NOMO-1 treated with dmso at 0.1 percent for 144 hours (cell line): ENCODE results near the gene IGF2BP2.
"Not testable (repeated sequence)": the region's sequence is repeated elsewhere in the genome, so short reads cannot be mapped to it uniquely, and the experiment has no call there.

Source experiments
- DNase-seq: peaks from one replicate; lab custom pipeline; 2025; ENCODE audit not compliant: unreplicated experiment; lab: John Stamatoyannopoulos, UW

IGF2BP2 gene

DNA sequence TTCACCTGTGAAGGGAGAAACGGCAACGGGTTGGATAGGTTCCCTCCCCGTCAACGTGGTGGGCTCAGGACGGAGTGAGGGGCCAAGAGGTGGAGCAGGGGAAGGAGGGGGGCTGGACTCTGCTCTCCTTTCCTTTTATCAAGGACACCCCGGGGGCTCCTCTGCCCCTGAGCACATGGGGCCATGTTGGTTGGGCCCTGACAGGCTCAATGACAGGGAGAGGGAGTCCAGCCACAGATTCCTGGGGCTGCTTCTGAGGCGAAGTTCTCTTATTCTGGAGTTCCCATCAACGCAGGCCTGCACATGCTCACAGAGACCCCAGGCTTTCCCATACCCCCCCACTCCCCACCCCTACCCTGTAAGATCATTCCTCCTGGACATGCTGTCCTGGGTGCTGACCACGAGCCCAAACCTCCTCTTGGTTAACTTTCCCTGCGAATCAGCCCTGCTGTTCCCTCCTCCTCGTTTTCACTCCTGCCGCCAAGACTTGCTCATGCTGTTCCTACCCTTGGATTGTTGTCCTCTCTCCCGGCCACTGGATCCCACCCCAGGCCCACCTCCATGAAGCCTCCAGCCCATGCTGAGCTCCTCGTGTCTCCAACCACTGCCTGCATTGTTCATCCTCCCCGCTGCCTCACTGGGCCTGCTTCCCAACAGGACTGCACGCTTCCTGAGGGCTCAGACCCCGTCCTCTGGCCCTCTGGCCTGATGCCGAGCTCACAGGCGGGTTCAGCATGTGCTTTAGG, 177.5 kb downstream of the IGF2BP2 start:
- no peak for DNase-seq

DNA sequence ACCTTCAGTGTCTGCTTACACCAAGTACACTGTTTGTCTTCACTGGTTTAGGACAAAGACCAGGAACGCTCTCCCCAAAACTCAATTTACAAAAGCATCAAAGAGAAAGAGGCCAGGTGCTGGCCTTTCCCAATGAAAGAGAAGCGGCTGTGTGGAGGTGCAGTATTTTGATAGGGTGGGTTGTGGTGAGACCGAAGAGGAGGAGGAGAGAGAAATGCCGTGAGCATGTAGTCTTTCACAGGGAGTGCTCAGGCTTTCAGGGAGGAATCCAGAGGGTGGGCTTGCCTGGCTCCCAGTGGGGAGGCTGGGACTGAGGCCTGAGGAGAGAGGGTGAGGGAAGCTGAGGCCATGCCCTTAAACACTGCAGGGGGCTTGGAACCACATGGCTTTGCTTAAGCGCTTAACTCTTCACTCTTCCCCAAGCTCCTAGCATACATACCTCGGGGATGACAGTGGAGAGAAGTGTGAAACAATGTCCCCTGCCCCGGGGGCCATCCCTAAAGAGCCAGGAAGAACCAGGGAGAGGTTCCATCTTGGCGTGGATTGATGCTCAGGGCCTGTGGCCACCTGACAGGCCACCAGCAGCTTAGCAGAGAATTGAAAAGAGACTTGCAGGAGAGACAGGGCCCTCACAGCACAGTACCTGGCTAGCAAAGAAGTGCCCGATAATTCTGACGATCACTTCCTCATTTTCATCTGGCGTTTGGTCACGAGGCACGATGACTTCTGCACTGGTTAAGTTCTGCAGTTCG, 178.3 kb downstream of the IGF2BP2 start:
- no peak for DNase-seq

DNA sequence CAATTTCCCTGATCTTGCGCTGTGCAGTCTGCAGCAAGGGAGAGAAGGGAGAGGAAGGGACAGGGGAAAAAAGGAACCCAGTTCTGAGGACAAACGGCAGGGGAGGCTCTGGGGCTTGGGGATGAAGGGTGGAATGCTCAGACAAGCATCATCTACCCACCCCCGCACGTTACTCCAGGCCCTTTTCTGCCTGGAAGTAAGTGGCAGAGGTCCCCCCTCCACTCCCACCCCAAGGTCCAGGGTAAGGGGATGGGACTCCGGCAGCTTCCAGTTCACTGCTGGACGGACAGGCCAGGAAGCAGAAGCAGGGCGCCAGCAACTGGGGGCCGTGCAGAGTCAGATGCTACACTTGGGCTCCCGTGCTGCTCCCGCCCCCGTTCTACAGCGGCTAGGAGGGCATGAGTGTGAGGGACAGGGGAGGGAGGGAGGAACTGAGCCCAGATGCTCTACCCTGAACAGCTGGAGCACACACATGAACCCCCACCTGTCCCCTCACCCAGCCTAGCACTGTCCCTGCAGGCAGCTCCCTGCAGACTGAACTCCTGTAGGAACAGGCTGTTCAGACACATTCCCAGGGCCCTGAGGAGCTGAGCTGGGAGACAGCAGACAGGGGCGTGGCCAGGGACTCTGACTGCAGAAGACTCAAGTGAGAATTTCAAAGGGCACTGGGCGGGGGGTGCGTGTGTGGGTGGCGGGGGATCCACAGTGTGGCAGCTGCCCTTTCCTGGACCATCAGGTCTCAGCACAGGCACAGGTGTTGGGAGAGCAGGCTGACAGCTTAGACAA, 179.1 kb downstream of the IGF2BP2 start:
- DNase-seq, result no peak

DNA sequence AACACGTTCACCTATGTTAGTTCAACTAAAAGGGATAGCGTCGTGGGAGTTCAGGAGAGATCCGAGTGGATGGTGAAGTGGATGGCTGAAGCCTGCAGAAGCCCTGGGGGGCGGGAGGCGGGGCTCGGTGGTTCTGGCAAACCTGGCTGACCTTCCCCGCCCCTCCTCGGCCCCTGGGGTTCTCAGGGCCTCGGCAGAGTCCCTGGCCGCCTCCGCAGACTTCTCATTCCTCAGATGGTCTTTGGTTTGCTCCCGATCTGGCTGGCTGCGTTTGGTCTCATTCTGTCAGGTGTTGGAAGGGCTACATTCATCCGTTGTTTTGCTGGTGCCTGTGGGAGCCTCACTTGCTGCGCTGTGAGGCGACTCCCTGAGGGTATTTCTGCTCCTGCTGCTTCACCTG, 179.7 kb downstream of the IGF2BP2 start:
- DNase-seq, result not testable (repeated sequence)

DNA sequence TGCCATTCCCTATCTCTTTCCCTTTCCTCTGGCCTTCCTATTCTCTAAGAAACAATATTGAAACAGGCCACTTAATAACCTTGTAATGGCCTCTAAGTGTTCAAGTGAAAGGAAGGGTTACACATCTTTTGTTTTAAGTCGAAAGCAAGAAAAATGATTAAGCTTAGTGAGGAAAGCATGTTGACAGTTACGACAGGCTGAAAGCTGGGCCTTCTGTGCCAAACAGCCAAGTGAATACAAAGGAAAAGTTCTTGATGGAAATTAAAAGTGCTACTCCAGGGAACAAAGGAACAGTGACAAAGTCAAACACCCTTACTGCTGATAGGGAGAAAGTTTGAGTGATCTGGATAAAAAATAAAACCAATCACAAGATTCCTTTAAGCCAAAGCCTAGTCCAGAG, 184.5 kb downstream of the IGF2BP2 start:
- DNase-seq, result no peak

DNA sequence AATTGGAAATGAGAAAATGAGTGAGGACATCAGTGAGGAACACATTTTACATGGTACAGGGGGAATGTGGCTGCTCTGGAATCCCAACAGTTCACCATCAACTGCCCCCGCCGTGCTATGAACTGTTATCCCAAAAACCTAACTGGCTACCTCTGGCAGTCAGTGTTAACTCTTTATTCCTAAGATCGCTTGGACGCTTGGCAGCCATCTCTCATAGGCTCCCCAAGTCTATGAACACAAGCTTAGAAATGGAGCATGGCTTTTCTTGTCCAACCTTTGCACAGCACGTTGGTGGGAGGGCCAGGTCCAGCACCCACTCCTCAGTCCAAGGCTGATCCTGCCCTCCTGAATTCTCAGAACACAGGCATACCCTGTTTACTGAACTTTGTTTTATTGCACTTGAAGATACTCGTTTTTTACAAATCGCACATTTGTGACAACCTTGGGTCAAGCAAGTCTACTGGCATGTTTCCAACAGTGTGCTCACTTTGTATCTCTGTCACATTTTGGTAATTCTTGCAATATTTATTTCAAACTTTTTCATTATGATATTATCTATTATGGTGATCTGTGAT, 185.1 kb downstream of the IGF2BP2 start:
- DNase-seq, result no peak

DNA sequence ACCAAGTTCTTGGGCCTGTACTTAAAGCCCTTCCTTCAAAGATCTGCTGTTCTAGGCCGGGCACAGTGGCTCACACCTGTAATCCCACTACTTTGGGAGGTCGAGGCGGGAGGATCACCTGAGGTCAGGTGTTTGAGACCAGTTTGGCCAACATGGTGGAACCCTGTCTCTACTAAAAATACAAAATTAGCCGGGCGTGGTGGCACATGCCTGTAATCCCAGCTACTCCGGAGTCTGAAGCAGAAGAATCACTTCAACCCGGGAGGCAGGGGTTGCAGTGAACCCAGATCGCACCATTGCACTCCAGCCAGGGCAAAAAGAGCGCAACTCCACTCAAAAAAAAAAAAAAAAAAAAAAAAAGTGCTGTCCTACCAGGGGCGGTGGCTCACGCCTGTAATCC, 186.2 kb downstream of the IGF2BP2 start:
- DNase-seq, result not testable (repeated sequence)

DNA sequence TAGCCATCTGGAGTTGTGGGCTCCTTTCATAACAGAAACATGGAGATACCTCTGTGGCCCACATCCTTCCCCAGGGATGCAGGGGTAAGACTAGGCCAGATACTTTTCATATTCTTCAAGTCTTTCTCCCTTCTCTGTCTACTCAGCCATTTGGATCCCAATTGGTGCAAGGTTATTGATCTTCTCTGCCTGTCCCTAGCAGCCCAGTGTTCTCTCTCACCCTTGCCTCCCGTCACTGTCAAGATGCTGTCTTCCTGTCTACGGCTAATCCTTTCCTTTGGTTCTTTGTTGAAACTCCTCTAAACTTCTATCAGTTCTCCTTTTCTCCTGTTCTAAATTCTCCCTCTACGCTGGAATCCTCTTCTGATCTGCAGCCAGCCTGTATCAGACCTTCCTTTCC, 187.5 kb downstream of the IGF2BP2 start:
- no peak for DNase-seq

DNA sequence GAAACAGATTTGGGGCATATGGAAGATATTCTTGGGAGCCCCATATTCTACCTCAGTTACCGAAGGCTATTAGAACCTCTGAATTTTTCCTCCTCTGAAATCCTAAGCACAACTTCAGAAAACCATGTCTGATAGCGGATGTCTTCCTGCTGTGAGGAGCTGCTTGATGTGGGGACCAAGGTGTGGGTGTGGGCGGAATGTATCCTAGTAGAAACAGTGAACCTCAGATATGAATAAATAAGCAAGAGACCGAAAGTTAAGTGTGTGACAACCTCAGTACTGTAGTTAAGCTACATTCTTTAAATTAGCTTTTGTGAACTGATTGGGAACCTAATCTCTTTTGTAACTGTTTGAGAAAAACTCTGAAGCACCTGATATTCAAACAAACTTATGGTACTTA, 191.8 kb downstream of the IGF2BP2 start:
- DNase-seq, result no peak

DNA sequence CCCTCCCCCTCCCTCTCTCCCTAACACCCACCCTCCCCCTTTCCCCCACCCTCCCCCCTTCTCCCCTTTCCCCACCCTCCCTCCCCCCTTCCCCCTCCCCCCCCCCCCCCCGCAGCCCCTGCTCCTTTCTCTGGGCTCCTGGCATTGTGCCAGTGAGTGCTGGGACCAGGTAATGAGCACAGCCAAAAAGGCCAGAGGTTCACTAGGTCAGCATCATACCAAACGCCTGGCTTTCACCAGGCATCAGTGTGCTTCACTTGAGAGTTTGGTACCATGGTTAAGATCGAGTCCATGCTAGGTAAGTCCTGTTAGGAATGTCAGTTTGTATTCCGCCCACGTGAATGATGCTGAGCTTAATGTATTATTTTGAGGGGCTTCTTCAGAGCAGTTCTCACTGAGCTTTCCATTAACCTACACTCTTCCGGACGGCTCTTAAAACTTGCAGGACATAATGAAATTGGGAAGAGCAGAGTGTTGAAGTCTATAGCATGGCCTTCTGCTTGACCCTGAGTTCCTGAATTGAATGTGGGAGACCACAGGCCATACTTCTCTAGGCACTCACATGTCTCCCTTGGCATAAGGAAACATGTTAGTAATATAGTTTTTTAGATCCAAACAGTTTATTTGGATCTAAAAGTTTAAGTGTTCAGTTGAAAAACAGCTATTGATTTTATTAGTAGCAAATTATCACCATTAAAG, 193.2 kb downstream of the IGF2BP2 start:
- no peak for DNase-seq

DNA sequence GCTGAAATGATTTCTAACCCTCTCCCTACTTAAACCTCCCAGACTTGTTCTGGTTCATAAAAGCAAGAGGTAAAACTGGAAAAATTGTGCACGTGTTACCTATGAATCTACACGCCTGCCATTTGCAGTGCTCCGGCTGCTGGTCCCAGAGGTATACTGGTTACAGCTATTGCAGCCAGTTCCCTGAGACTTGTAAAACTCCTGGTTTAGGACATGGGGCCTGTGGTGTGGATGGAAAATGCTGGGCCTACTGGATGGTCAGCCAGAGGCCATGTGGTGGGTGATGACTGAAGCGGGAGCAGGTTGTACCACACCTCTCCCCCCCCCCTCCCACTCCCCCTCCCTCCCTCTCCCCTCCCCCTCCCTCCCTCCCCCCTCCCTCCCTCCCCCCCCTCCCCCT, 193.7 kb downstream of the IGF2BP2 start:
- DNase-seq, result no peak

DNA sequence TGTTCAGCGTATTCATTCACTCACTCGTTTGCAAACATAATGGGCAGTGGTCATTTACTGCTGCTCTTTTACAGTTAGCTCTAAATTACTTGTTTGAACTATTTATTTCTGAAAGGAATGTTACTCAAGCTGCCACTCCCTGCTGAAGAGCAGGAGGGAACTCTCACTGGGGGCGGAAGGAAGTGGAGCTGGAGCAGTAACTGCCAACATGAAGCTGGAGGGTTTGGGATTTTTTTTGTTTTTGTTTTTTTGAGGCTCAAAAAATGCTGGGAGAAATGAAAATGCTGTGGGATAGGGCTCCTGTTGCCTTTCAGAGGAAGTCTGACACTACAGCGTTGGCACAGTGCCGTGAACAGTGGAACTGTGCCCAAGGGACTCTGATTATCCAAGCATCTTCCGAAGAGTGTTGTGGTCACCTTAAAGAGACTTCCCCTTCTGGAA, 194.6 kb downstream of the IGF2BP2 start:
- DNase-seq, result no peak

DNA sequence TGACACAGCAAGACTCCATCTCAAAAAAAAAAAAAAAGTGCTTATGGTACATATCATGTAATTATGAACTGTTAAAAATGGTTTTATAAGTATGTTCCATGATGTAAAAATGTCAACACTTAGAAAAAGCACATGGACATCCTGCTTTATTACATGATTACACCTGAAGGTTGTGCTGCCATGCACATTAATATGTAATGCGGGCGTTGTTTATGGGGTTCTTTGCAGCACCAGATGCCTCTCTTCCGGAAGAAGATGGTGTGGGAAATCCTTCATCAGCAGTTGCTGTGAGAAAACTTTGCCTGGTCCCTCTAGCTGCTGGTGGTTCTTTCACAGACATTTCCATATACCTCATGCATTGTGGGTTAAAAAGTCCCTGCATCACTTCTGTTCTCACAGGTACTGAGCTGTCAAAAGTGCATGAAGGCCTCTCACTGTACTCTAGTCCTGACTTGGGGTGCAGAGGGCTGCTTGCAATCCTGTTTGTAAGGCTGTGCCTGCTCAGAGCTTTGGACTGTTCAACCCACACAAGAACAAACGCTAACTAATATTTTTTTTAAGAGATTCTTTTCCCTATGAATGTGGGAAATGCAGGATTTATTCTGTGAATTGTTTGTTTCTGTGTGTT, 195.2 kb downstream of the IGF2BP2 start:
- DNase-seq, result no peak

DNA sequence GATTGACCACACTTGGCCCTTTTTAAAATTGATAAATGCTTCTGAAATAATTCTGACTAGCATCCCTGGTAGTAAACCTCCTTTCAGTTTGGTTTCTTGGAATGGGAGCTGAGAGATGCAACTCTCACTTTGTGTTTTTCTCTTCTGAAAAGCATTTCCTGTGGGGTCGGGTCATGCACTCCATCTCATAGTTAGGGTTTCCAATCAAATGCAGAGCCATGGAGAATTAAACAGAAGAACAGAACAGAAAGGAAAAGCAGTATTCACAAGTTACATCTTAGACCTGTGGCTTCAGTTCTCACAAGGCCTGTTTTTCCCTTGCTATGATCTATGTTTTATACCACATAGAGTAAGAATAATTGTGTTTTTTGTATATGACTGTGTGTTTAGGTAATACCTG, 199.1 kb downstream of the IGF2BP2 start:
- no peak for DNase-seq

DNA sequence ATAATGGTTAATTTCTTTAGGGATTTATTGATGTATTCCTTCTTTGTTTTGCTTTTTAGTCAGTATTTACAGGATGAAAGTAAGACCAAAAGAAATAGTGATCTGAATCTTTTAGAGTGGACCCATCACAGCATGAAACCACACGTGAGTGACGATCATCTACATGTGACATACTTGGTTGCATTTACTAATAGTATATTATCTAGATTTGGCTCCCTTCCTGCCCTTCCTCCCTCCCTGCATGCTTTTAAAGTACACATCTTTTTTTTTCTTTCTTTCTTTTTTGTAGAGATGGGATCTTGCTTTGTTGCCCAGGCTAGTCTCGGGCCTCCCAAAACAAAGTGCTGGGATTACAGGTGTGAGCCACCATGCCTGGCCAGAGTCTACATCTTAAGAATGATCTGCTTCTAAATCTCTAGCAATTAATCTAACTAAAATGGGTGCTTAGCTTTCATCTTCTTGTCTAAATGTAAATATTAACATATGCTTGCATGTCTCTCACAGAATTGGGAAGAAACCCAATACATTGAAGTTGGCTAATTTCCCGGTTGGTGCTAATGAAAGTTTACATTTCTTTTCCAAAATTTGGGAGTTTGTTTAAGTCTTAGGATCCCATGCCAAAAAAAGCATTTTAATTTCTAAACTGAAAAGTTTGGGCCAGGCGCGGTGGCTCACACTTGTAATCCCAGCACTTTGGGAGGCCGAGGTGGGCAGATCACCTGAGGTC, 200.7 kb downstream of the IGF2BP2 start:
- no peak for DNase-seq

DNA sequence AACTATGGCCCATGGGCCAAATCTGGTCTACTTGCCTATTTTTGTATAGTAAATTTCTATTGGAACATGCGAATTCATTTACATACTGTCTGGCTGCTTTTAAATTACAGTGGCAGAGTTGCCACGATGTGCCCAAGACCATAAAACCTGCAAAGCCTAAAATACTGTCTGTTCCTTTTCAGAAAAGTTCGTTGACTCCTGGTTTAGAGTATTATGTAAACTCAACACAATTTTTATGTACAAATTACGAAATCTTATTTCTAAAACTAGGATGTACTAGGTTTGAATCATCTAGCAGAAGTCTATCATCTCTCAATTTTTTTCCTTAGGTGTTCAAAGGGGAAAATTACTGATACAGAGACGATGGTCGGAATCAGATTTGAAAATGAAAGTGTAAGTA, 211.8 kb downstream of the IGF2BP2 start:
- DNase-seq, result no peak

DNA sequence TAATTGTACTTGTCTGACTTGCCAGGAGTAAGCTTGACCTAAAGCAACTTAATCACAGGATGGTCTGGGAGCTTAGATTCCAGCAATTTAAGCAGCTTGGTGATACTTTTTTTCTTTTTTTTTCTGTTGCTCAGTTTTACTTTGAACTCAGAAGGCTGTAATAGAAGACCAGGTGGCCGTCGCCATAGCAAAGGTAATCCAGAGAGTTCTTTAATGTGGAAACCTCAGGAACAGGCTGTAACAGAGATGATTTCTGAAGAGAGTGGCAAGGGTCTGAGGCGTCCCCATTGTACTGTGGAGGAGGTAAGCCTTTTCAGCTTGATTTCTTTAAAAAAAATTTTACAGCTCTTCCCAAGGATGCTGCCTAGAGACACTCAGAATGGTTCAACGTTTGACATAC, 218.6 kb downstream of the IGF2BP2 start:
- DNase-seq, result no peak

DNA sequence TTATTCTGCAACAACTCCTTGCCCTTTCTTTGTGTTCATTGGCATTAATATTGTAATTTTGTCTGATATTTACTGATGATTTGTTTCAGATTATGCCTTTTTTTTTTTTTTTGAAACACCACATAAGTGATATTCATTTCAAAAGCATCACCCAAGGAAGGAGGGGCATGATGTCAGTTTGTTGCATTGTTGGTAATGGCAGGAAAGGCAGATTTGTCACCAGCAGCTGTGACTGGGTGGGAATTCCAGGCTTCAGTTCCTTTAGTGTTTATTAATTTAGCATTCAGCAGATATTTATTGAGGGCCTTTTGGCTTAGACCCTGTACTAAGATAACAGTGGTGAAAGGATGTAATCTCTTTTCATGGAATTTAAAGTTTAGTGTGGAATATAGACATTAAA, 219.3 kb downstream of the IGF2BP2 start:
- DNase-seq, result no peak

DNA sequence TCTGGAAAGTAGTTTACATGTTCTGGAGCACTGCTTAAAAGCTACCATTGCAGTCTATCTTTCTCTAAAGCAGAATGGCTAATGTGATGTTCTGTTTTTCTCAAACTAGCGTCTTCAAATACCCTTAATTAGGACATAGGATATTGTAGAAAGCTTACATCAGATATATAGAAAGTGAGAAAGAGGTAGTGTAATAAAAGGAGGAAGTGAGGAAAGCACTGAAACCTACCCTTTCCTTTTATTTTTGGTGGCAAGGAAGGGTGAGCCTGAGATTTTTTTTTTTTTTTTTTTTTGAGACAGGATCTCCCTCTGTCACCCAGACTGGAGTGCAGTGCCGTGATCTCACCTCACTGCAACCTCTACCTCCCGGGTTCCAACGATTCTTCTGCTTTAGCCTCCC, 229.3 kb downstream of the IGF2BP2 start:
- peak; percentile 77 for DNase-seq

DNA sequence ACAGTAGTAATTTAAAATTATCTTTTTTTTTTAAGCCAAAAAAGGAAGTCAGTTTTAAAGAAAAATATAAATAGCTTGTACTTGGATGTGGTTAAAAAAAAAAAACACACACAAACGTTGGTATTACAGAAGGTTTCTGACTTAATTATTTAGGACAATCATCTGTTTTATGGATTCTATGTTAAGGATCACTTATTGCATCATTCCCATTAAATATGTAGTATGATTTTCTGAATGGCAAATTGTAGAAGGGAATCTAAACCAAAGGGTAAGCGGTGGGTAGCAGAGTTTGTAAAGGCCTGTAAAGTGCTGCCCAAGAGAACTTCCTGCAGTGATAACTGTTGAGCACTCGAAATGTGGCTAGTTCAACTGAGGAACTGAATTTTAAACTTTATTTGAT, 230.8 kb downstream of the IGF2BP2 start:
- DNase-seq, result peak; percentile 24
